Gastrocnemius medialis (tissue), 4 donors: ENCODE results near the gene HPCAL1.

Source experiments
- POLR2A ChIP-seq, 2 donors: fragments of 450-650 bp; IDR thresholded peaks; one replicate each; pipeline ENCODE4 v1.6.1; 2017; ENCODE audit warnings: antibody characterized with exemption in 2 of 2, mild to moderate bottlenecking in 2 of 2, moderate library complexity in 2 of 2
- TF ChIP-seq, protein P1 (sequence below), 5 experiments: fragments of 450-650 bp in 3 of 5; fragments of 200-600 bp in 2 of 5; sonication (generic) in 2 of 5; IDR thresholded peaks in 4 of 5; conservative IDR thresholded peaks in 1 of 5; 1 replicate in 4 of 5; 2 replicates in 1 of 5; pipeline ENCODE4 v1.5.1; 2016 to 2019; ENCODE audit warnings: antibody characterized with exemption in 5 of 5, mild to moderate bottlenecking in 3 of 5, moderate library complexity in 3 of 5

DNA sequence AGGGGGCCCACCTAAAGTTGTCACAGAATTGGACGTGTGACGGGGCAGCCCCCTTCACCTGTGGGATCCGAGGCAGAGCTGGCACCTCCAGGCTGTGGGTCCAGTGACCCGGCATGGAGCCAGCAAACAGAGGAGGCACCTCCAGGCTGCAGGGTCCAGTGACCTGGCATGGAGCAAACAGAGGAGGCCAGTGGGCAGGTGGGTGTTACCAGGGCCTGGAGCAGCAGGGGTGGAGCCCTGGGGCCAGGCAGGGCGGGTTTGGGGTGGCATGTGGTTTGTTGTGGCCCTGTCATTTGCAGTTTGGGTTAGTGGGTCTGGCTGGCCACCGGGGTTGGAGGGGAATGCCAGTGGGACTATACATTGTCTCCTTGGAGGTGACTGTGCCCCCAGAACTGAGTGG, 68.2 kb downstream of the HPCAL1 start:
- TF ChIP-seq, protein P1, sequence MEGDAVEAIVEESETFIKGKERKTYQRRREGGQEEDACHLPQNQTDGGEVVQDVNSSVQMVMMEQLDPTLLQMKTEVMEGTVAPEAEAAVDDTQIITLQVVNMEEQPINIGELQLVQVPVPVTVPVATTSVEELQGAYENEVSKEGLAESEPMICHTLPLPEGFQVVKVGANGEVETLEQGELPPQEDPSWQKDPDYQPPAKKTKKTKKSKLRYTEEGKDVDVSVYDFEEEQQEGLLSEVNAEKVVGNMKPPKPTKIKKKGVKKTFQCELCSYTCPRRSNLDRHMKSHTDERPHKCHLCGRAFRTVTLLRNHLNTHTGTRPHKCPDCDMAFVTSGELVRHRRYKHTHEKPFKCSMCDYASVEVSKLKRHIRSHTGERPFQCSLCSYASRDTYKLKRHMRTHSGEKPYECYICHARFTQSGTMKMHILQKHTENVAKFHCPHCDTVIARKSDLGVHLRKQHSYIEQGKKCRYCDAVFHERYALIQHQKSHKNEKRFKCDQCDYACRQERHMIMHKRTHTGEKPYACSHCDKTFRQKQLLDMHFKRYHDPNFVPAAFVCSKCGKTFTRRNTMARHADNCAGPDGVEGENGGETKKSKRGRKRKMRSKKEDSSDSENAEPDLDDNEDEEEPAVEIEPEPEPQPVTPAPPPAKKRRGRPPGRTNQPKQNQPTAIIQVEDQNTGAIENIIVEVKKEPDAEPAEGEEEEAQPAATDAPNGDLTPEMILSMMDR (IDR thresholded peaks at IDR 0.05 in 4 of 5, conservative IDR thresholded peaks at IDR 0.05 in 1 of 5) = no peak
- TF ChIP-seq POLR2A (IDR thresholded peaks at IDR 0.05) = no peak
